ENCODE measurements around the gene QRFP. TPM values are rescaled to one million over a fixed set of nuclear protein-coding genes. Genes with fewer than 3 reads are reported as not detected.

Gene QRFP
- total RNA-seq, 1 experiment from 2014 or later = not detected

DNA sequence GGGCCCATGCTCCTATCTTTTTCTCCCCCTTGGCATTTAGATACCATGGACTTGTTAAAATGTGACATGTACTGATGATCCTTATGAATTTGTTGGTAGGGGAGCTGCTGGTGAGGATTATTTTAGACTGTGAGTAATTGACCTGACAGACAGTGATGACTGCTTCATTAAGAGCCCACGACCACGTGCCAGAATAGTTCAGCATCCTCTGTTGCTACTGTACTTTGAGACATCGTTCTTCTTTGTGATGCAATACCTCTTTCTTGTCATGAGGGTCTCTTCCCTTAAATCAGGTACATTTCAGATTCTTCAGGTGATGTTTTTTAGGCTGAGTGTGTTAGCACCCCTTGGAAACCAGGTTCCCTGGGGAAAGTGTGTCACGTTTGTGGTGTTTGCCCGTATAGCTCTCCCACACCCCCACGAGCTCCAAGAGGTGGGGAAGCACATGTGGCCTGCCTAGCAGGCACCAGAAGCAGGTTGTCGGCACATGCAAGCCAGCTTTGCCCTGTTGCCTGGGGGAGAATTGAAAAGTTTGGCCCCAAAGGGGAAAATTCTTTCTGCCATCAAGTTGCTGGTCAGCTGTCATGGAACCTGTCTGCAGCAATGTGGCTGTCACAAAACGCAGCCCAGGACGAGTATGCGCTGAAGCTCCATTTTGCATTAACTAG, 25.1 kb downstream of the QRFP start:
- TF ChIP-seq, protein P1, sequence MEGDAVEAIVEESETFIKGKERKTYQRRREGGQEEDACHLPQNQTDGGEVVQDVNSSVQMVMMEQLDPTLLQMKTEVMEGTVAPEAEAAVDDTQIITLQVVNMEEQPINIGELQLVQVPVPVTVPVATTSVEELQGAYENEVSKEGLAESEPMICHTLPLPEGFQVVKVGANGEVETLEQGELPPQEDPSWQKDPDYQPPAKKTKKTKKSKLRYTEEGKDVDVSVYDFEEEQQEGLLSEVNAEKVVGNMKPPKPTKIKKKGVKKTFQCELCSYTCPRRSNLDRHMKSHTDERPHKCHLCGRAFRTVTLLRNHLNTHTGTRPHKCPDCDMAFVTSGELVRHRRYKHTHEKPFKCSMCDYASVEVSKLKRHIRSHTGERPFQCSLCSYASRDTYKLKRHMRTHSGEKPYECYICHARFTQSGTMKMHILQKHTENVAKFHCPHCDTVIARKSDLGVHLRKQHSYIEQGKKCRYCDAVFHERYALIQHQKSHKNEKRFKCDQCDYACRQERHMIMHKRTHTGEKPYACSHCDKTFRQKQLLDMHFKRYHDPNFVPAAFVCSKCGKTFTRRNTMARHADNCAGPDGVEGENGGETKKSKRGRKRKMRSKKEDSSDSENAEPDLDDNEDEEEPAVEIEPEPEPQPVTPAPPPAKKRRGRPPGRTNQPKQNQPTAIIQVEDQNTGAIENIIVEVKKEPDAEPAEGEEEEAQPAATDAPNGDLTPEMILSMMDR (conservative IDR thresholded peaks at IDR 0.05) = no peak
- Histone ChIP-seq H3K4me2 (ENCODE audit: insufficient read depth, insufficient read length, low read length) (no peak overlapping the region), H3K27ac (ENCODE audit: insufficient read length, low read depth, low read length) (no peak overlapping the region), H3K14ac (ENCODE audit: insufficient read depth, low read length) (no peak overlapping the region), H4K20me1 (ENCODE audit: control insufficient read depth, insufficient read depth, insufficient read length) (no peaks in the 10 kb centered on the region), H4K5ac (ENCODE audit: insufficient read length, low read depth, low read length) (no peak overlapping the region), H3K9ac (ENCODE audit: extremely low read depth, insufficient read length, low read length) (no peak overlapping the region), H3K23ac (ENCODE audit: insufficient read length, low read depth, low read length) (no peak overlapping the region), H4K91ac (ENCODE audit: insufficient read length, low read depth, low read length) (no peak overlapping the region), H2AFZ (ENCODE audit: low read length) (no peak overlapping the region), H3K79me2 (ENCODE audit: insufficient read depth, low read length) (no peaks in the 10 kb centered on the region), H3K9me3 (ENCODE audit: control insufficient read depth, low read depth, low read length) (no peaks in the 10 kb centered on the region), H3K79me1 (ENCODE audit: insufficient read depth, low read depth, low read length, poor library complexity, severe bottlenecking) (no peaks in the 10 kb centered on the region), H3K23me2 (ENCODE audit: insufficient read length, low read depth, low read length, poor library complexity, severe bottlenecking) (no peaks in the 10 kb centered on the region), H2BK12ac (ENCODE audit: insufficient read length, low read depth, low read length) (no peak overlapping the region), H3K18ac (ENCODE audit: insufficient read length, low read depth, low read length) (no peak overlapping the region), H2BK5ac (ENCODE audit: insufficient read length, low read length) (no peak overlapping the region), H2BK15ac (ENCODE audit: low read depth, low read length) (no peak overlapping the region), H3T11ph (ENCODE audit: low read length) (no peak overlapping the region), H4K8ac (replicated peaks; ENCODE audit: insufficient read length, low read depth, low read length) (no peak overlapping the region), H2BK120ac (ENCODE audit: low read depth, low read length, poor library complexity, severe bottlenecking) (no peak overlapping the region), H2BK20ac (ENCODE audit: low read depth, low read length, poor library complexity, severe bottlenecking) (no peak overlapping the region), H2AK5ac (ENCODE audit: insufficient read length, low read length) (no peak overlapping the region), H3K4ac (ENCODE audit: low read depth, low read length) (no peak overlapping the region), H3K4me1 (ENCODE audit: insufficient read depth, low read length) (no peaks in the 10 kb centered on the region), H3K56ac (ENCODE audit: insufficient read length, low read depth, low read length) (no peak overlapping the region), H3K27me3 (ENCODE audit: insufficient read depth, low read length) (no peaks in the 10 kb centered on the region)
- no peak for DNase-seq
- Mint-ChIP-seq H3K4me3 (no peak overlapping the region), H3K36me3 (ENCODE audit: insufficient read depth in 1 of 3, low read depth in 3 of 3) (peaks cover 46 to 74% (median 72%) of the 10 kb centered on the region in 3 experiments; a peak in 6 of 7 replicates), H3K9me3 (no peaks in the 10 kb centered on the region), H3K27me3 (ENCODE audit: low read depth) (no peaks in the 10 kb centered on the region), H3K4me1 (no peaks in the 10 kb centered on the region), H3K27ac (peak overlapping the region in 1 of 3 experiments; percentile 79; a peak in 2 of 7 replicates)
- no CpG with 5 or more reads among the region's 10 CpGs for WGBS (ENCODE audit: extremely low coverage, insufficient read length, low lambda C conversion rate)
